GM23248 (cell line): Measurements from ENCODE around the gene FAXC.

Experiments
- EZH2 ChIP-seq: fragments of 200-600 bp; sonication (generic); IDR thresholded peaks from 2 replicates; pipeline ENCODE4 v1.6.1; 2018; ENCODE audit warnings: antibody characterized with exemption, mild to moderate bottlenecking; ENCODE audit not compliant: insufficient read depth, poor library complexity, severe bottlenecking
- EZH2phosphoT487 ChIP-seq: fragments of 200-600 bp; sonication (generic); IDR thresholded peaks from 2 replicates; pipeline ENCODE4 v1.6.1; 2018; ENCODE audit warnings: antibody characterized with exemption, moderate library complexity, mild to moderate bottlenecking, low read depth; ENCODE audit not compliant: insufficient read depth

DNA sequence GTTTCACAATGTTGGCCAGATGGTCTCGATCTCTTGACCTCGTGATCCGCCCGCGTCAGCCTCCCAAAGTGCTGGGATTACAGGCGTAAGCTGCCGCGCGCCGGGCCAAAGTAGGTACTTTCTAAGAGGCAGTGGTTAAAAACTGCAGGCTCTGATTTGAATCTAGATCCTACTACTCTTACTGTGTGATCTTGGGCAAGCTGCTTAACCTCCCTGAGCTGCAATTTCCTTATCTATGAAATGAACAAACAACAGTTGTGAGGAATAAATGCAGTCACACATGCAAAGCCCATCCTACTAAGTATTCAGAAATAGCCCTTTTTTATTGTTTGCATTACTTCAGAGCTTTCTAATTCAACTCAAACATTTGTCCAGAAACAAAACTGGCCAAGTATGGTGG lies 2.9 kb downstream of the FAXC start:
- no peak for TF ChIP-seq EZH2
- TF ChIP-seq EZH2phosphoT487, result no peak
